HG02798 (cell line): Measurements from ENCODE around the gene ACOT9.
"Not testable (repeated sequence)": the region's sequence is repeated elsewhere in the genome, so short reads cannot be mapped to it uniquely, and the experiment has no call there.

Source experiments
- ATAC-seq: cut with Tn5 transposase; IDR thresholded peaks from one replicate; pipeline ENCODE4 v1.9.1; 2021; ENCODE audit warnings: mild to moderate bottlenecking; ENCODE audit not compliant: unreplicated experiment, poor library complexity

The ACOT9 gene

GRCh38 chrX:23720117-23720677 lies 22.9 kb downstream of the ACOT9 start:
- no peak for ATAC-seq

GRCh38 chrX:23705235-23705634 lies 37.8 kb downstream of the ACOT9 start:
- no peak for ATAC-seq

- ATAC-seq: no peak
Observed at GRCh38 chrX:23704673-23705206, 38.3 kb downstream of the ACOT9 start.

- no peak for ATAC-seq
Observed at GRCh38 chrX:23699636-23700194, 43.4 kb downstream of the ACOT9 start.

GRCh38 chrX:23694606-23695005 lies 48.5 kb downstream of the ACOT9 start:
- ATAC-seq: no peak

- no peak for ATAC-seq
Observed at GRCh38 chrX:23692166-23692565, 50.9 kb downstream of the ACOT9 start.

GRCh38 chrX:23676486-23676885 lies 66.6 kb downstream of the ACOT9 start:
- ATAC-seq: not testable (repeated sequence)

GRCh38 chrX:23673108-23673507 lies 70.0 kb downstream of the ACOT9 start:
- no peak for ATAC-seq

- no peak for ATAC-seq
Observed at GRCh38 chrX:23670528-23670927, 72.5 kb downstream of the ACOT9 start.

- peak; percentile 30 for ATAC-seq
Observed at GRCh38 chrX:23668335-23668734, 74.7 kb downstream of the ACOT9 start.

GRCh38 chrX:23667239-23668177 lies 75.6 kb downstream of the ACOT9 start, which contains the start of gene PRDX4:
Gene PRDX4 (plus strand): TSS chrX:23667493. CDS start chrX:23667571, 78 bp downstream.
- ATAC-seq: peak; percentile 80

- no peak for ATAC-seq
Observed at GRCh38 chrX:23666282-23666681, 76.8 kb downstream of the ACOT9 start.

- no peak for ATAC-seq
Observed at GRCh38 chrX:23664496-23664895, 78.6 kb downstream of the ACOT9 start.

GRCh38 chrX:23662853-23663252 lies 80.2 kb downstream of the ACOT9 start:
- peak; percentile 33 for ATAC-seq

- ATAC-seq: peak; percentile 38
Observed at GRCh38 chrX:23662187-23662586, 80.9 kb downstream of the ACOT9 start.

GRCh38 chrX:23661671-23662070 lies 81.4 kb downstream of the ACOT9 start:
- ATAC-seq: no peak

- ATAC-seq: no peak
Observed at GRCh38 chrX:23660766-23661132, 82.3 kb downstream of the ACOT9 start.

GRCh38 chrX:23660083-23660765 lies 82.9 kb downstream of the ACOT9 start:
- ATAC-seq: not testable (repeated sequence)

GRCh38 chrX:23659339-23659738 lies 83.7 kb downstream of the ACOT9 start:
- ATAC-seq: no peak

- no peak for ATAC-seq
Observed at GRCh38 chrX:23656684-23657083, 86.4 kb downstream of the ACOT9 start.
